Upper lobe of left lung (tissue), 4 donors: ENCODE results near the gene SCUBE1.

ENCODE experiments used
- POLR2A ChIP-seq, 4 donors: fragments of 450-650 bp; IDR thresholded peaks; one replicate each; pipeline ENCODE4 v1.5.1; 2016 to 2017; ENCODE audit warnings: antibody characterized with exemption in 4 of 4, mild to moderate bottlenecking in 2 of 4
- POLR2AphosphoS5 ChIP-seq, 2 donors: sonication (generic); formaldehyde crosslinking; IDR thresholded peaks; one replicate each; pipeline ENCODE4 v1.5.1; 2017; ENCODE audit warnings: antibody characterized with exemption in 2 of 2
- TF ChIP-seq, protein P1 (sequence below), 6 experiments: fragments of 450-650 bp in 4 of 6; fragments of 200-600 bp in 2 of 6; sonication (generic) in 2 of 6; IDR thresholded peaks; one replicate each; pipeline ENCODE4 v1.5.1; 2016 to 2019; ENCODE audit warnings: antibody characterized with exemption in 6 of 6

DNA sequence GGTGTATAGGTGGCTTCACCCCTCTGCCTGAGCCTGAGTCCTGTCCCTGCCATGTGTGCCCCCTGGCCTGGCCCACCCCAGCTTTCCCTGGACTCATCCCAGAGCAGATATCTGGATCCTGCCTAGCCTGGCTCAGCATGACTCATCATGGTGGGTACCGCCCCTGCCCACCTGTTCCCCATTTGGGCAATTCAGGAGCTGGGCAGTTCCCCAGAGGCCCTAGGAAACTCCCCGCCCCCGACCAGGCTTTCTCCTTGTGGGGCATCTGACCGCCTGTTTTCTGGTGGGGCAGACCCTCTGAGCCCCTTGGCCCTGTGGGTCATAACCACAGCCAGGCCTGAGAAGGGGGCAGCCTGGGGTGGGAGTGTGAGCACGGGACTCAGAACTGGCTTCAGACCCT is 187.4 kb downstream of the SCUBE1 start:
- TF ChIP-seq POLR2AphosphoS5 (IDR thresholded peaks at IDR 0.05), result no peak
- no peak for TF ChIP-seq POLR2A (IDR thresholded peaks at IDR 0.05)
- TF ChIP-seq, protein P1, sequence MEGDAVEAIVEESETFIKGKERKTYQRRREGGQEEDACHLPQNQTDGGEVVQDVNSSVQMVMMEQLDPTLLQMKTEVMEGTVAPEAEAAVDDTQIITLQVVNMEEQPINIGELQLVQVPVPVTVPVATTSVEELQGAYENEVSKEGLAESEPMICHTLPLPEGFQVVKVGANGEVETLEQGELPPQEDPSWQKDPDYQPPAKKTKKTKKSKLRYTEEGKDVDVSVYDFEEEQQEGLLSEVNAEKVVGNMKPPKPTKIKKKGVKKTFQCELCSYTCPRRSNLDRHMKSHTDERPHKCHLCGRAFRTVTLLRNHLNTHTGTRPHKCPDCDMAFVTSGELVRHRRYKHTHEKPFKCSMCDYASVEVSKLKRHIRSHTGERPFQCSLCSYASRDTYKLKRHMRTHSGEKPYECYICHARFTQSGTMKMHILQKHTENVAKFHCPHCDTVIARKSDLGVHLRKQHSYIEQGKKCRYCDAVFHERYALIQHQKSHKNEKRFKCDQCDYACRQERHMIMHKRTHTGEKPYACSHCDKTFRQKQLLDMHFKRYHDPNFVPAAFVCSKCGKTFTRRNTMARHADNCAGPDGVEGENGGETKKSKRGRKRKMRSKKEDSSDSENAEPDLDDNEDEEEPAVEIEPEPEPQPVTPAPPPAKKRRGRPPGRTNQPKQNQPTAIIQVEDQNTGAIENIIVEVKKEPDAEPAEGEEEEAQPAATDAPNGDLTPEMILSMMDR (IDR thresholded peaks at IDR 0.05), result no peak
